SU-DHL-6 (cell line): ENCODE data around the gene GFOD2.

Source experiments
- EZH2phosphoT487 ChIP-seq: fragments of 200-600 bp; sonication (generic), shearing (Covaris generic); conservative IDR thresholded peaks from 2 replicates; pipeline ENCODE4 v1.6.1; 2018; ENCODE audit warnings: mild to moderate bottlenecking, antibody characterized with exemption, low read length, moderate library complexity, mixed read lengths
- TF ChIP-seq, protein P1 (sequence below): fragments of 200-600 bp; sonication (generic); IDR thresholded peaks from one replicate; pipeline ENCODE4 v1.5.1; 2017; ENCODE audit warnings: antibody characterized with exemption, mild to moderate bottlenecking, low read length, moderate library complexity; ENCODE audit not compliant: insufficient read depth, poor library complexity, severe bottlenecking

DNA sequence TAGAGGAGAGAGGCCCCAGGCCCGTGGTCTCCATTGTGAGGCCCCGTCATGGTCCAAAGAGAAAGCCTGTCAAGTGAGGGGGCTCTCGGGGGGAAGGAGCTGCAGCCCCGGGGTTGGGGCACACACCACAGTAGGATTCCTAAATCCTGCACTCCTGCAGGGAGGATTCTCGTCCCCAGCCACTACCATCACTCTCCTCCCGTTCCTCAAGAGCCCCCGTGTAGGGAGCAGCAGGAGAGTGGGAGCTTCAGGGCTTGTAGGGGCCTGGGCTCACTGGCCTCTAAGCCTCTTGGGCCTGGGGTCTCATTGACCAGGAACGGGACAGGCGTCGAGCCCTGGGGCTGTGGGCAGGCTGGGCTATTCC, 51.7 kb downstream of the GFOD2 start:
- TF ChIP-seq EZH2phosphoT487, result no peak
- TF ChIP-seq, protein P1, sequence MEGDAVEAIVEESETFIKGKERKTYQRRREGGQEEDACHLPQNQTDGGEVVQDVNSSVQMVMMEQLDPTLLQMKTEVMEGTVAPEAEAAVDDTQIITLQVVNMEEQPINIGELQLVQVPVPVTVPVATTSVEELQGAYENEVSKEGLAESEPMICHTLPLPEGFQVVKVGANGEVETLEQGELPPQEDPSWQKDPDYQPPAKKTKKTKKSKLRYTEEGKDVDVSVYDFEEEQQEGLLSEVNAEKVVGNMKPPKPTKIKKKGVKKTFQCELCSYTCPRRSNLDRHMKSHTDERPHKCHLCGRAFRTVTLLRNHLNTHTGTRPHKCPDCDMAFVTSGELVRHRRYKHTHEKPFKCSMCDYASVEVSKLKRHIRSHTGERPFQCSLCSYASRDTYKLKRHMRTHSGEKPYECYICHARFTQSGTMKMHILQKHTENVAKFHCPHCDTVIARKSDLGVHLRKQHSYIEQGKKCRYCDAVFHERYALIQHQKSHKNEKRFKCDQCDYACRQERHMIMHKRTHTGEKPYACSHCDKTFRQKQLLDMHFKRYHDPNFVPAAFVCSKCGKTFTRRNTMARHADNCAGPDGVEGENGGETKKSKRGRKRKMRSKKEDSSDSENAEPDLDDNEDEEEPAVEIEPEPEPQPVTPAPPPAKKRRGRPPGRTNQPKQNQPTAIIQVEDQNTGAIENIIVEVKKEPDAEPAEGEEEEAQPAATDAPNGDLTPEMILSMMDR, result no peak
